Measurements from ENCODE around the gene ZNF592. TPM values are rescaled to one million over a fixed set of nuclear protein-coding genes. Genes with fewer than 3 reads are reported as not detected.

ZNF592 gene
- polyA plus RNA-seq, 2 of the 4 experiments (the other 2 are of a cell fraction), result 12.4 to 13.9 TPM

DNA sequence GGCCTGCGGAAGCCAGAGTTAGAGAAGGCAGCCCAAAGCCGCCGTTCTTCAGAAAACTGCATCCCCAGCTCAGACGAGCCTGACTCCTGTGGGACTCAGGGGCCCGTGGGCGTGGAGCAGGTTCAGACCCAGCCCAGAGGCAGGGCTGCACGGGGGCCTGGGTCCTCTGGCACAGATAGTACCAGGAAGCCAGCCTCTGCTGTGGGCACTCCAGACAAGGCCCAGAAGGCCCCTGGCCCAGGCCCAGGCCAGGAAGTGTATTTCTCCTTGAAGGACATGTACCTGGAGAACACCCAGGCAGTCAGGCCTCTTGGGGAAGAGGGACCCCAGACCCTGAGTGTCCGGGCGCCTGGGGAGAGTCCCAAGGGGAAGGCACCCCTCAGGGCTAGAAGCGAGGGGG, 91.9 kb downstream of the ZNF592 start:
- peak overlapping the region; percentile 40 for H3K4me2 ChIP-seq
- peak in 1 of 2 experiments; percentile 11; a peak in 3 of 6 replicates for ATAC-seq
- peaks cover 18% of the 10 kb centered on the region for H3K4me1 ChIP-seq
- POLR2A ChIA-PET, result no interaction called here
- DNase-seq (ENCODE audit: low read depth in 1 of 2, low spot score in 1 of 2), result no peak
- no peak for FAIRE-seq
- CTCF ChIA-PET, result interaction anchor here (0.7 to 3.8 kb wide), 11 partner anchors 11 to 88 kb away, joined by 3 to 18 read pairs (median 4); no protein-coding TSS in a partner anchor
- H3K27ac ChIP-seq, result peak overlapping the region; percentile 31 to 77; a peak in 5 of 6 replicates
- H3K9me3 ChIP-seq, result no peaks in the 10 kb centered on the region; the same call in 2 of the 3 replicates
- no peak overlapping the region for H3K4me3 ChIP-seq
- no peak for TF ChIP-seq ZC3H11A (IDR thresholded peaks at IDR 0.05)
- no peak for TF ChIP-seq JUN (IDR thresholded peaks at IDR 0.05)
- TF ChIP-seq, protein P1, sequence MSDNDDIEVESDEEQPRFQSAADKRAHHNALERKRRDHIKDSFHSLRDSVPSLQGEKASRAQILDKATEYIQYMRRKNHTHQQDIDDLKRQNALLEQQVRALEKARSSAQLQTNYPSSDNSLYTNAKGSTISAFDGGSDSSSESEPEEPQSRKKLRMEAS (IDR thresholded peaks at IDR 0.05), result no peak
- TF ChIP-seq FOSL2 (IDR thresholded peaks at IDR 0.05), result no peak
- no peak for TF ChIP-seq FOSL2 (CRISPR knock-in tag; IDR thresholded peaks at IDR 0.05)
- no peak for TF ChIP-seq ZSCAN20 (CRISPR knock-in tag; IDR thresholded peaks at IDR 0.05)
- no peak for TF ChIP-seq CBX2 (IDR thresholded peaks at IDR 0.05; ENCODE audit: borderline replicate concordance, low read depth)
- no peak for TF ChIP-seq PHF8 (IDR thresholded peaks at IDR 0.05; ENCODE audit: borderline replicate concordance, low read depth)
- no peak for TF ChIP-seq RCOR1 (IDR thresholded peaks at IDR 0.05; ENCODE audit: low read depth, low read length)
- no peak for TF ChIP-seq MAZ (IDR thresholded peaks at IDR 0.05; ENCODE audit: borderline replicate concordance, low read depth, low read length)
- TF ChIP-seq, protein P2, sequence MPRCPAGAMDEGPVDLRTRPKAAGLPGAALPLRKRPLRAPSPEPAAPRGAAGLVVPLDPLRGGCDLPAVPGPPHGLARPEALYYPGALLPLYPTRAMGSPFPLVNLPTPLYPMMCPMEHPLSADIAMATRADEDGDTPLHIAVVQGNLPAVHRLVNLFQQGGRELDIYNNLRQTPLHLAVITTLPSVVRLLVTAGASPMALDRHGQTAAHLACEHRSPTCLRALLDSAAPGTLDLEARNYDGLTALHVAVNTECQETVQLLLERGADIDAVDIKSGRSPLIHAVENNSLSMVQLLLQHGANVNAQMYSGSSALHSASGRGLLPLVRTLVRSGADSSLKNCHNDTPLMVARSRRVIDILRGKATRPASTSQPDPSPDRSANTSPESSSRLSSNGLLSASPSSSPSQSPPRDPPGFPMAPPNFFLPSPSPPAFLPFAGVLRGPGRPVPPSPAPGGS (IDR thresholded peaks at IDR 0.05), result no peak
- no peak for TF ChIP-seq NPAS2 (CRISPR knock-in tag; IDR thresholded peaks at IDR 0.05; ENCODE audit: borderline replicate concordance)
- TF ChIP-seq, protein P3, sequence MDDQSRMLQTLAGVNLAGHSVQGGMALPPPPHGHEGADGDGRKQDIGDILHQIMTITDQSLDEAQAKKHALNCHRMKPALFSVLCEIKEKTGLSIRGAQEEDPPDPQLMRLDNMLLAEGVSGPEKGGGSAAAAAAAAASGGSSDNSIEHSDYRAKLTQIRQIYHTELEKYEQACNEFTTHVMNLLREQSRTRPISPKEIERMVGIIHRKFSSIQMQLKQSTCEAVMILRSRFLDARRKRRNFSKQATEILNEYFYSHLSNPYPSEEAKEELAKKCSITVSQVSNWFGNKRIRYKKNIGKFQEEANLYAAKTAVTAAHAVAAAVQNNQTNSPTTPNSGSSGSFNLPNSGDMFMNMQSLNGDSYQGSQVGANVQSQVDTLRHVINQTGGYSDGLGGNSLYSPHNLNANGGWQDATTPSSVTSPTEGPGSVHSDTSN (IDR thresholded peaks at IDR 0.05), result no peak
- no peak for TF ChIP-seq KDM5A (IDR thresholded peaks at IDR 0.05)
- TF ChIP-seq TP53 (CRISPR knock-in tag; IDR thresholded peaks at IDR 0.05), result no peak
- no peak for TF ChIP-seq SMC3 (IDR thresholded peaks at IDR 0.05)
- TF ChIP-seq POLR2A (IDR thresholded peaks at IDR 0.05; ENCODE audit: low read length), result no peak
- no peak for TF ChIP-seq HDAC2 (IDR thresholded peaks at IDR 0.05)
- TF ChIP-seq NR3C1 (IDR thresholded peaks at IDR 0.05), result no peak
- WGBS (ENCODE audit: missing lambda C conversion rate), result 84% methylated on average over 10 of the region's 10 CpGs

DNA sequence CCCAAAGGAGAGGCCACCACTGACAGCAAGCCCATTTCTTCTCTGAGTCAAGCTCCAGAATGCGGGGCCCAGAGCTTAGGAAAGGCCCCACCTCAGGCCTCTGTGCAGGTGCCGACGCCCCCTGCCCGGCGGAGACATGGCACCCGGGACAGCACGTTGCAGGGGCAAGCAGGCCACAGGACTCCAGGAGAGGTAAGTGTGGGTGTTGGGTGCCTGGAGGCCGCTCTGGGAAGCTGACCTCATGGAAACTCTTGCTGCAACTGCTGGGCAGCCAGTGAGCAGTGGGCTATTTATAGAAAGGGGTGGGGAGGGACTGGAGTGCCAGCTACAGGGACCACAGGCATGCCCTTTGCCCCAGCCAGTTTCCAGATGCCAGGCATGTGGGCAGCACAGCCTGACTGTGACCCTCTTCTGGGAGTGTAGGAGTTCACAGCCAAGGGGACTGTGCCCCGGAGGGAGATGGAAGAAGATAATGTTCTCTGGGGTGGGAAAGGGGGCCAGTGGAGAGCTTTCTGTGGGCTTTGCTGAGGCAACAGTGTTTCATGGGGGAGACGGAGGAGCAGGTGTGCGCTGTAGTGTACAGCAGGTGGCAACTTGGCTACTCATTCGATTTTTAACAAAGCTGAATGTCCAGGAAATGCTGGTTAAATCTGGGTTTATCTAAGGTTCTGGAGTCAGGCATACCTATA, 92.5 kb downstream of the ZNF592 start:
- no peak for FAIRE-seq
- H3K27ac ChIP-seq, result peak overlapping the region; percentile 31 to 77; a peak in 5 of 6 replicates
- CTCF ChIA-PET, result interaction anchor here (0.7 to 3.8 kb wide), 11 partner anchors 11 to 87 kb away, joined by 3 to 18 read pairs (median 4); no protein-coding TSS in a partner anchor

More for the DNA sequence above, 92.5 kb downstream of the ZNF592 start:
- 70% methylated on average over 12 of the region's 12 CpGs for WGBS (ENCODE audit: missing lambda C conversion rate)
- TF ChIP-seq CEBPB (IDR thresholded peaks at IDR 0.05) (0 out of 4 replicates have a peak, but pooled peaks of 1 of the 2 experiments have one; percentile 23), ESRRA (IDR thresholded peaks at IDR 0.05; ENCODE audit: borderline replicate concordance, low read length) (no peak), KDM5A (IDR thresholded peaks at IDR 0.05) (no peak), HOXB13 (CRISPR knock-in tag; IDR thresholded peaks at IDR 0.05; ENCODE audit: low read depth) (peak; percentile 12; the same call in 1 of the 2 replicates), RAD21 (conservative IDR thresholded peaks at IDR 0.05 in 1 of 2, IDR thresholded peaks at IDR 0.05 in 1 of 2) (no peak), BHLHE40 (IDR thresholded peaks at IDR 0.05; ENCODE audit: low read depth, low read length) (no peak)
- TF ChIP-seq, protein P4, sequence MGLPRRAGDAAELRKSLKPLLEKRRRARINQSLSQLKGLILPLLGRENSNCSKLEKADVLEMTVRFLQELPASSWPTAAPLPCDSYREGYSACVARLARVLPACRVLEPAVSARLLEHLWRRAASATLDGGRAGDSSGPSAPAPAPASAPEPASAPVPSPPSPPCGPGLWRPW (IDR thresholded peaks at IDR 0.05), result no peak
- Histone ChIP-seq H3K9me3 (peaks cover 4% of the 10 kb centered on the region; the same call in 2 of the 3 replicates), H3K4me2 (peak overlapping the region; percentile 40), H3K4me1 (peaks cover 20% of the 10 kb centered on the region), H3K4me3 (no peak overlapping the region)
- ATAC-seq (peak; percentile 78 to 80), DNase-seq (ENCODE audit: low read depth in 1 of 2, low spot score in 1 of 2) (peak in 1 of 2 experiments; percentile 73)
- POLR2A ChIA-PET, result no interaction called here
